GM18502 (cell line): Measurements from ENCODE around the gene NPIPA5.
"Not testable (repeated sequence)": the region's sequence is repeated elsewhere in the genome, so short reads cannot be mapped to it uniquely, and the experiment has no call there.

Source experiments
- ATAC-seq: cut with Tn5 transposase; IDR thresholded peaks from one replicate; pipeline ENCODE4 v1.9.1; 2021; ENCODE audit warnings: mild to moderate bottlenecking; ENCODE audit not compliant: unreplicated experiment, poor library complexity

NPIPA5 gene

GRCh38 chr16:15378194-15378593 lies at the start of gene NPIPA5:
NPIPA5 (minus strand) TSS chr16:15378294; CDS start chr16:15378294, 0 bp downstream.
- ATAC-seq: not testable (repeated sequence)

GRCh38 chr16:15427648-15428239 lies 49.6 kb upstream of the NPIPA5 start:
- ATAC-seq: no peak

- ATAC-seq: no peak
Measured at GRCh38 chr16:15426796-15427195, 48.7 kb upstream of the NPIPA5 start.

GRCh38 chr16:15425861-15426260 lies 47.8 kb upstream of the NPIPA5 start:
- no peak for ATAC-seq

GRCh38 chr16:15422222-15422621 lies 44.1 kb upstream of the NPIPA5 start:
- no peak for ATAC-seq

- not testable (repeated sequence) for ATAC-seq
Measured at GRCh38 chr16:15421696-15422095, 43.6 kb upstream of the NPIPA5 start.

GRCh38 chr16:15418206-15418605 lies 40.1 kb upstream of the NPIPA5 start:
- no peak for ATAC-seq

- no peak for ATAC-seq
Measured at GRCh38 chr16:15417197-15417596, 39.1 kb upstream of the NPIPA5 start.

GRCh38 chr16:15415511-15415985 lies 37.5 kb upstream of the NPIPA5 start:
- ATAC-seq: no peak

- not testable (repeated sequence) for ATAC-seq
Measured at GRCh38 chr16:15409476-15409875, 31.4 kb upstream of the NPIPA5 start.

- not testable (repeated sequence) for ATAC-seq
Measured at GRCh38 chr16:15407756-15408155, 29.7 kb upstream of the NPIPA5 start.

GRCh38 chr16:15404792-15405191 lies 26.7 kb upstream of the NPIPA5 start:
- ATAC-seq: no peak

GRCh38 chr16:15404091-15404490 lies 26.0 kb upstream of the NPIPA5 start:
- not testable (repeated sequence) for ATAC-seq

GRCh38 chr16:15403392-15403995 lies 25.4 kb upstream of the NPIPA5 start:
- no peak for ATAC-seq

GRCh38 chr16:15401972-15402371 lies 23.9 kb upstream of the NPIPA5 start:
- ATAC-seq: no peak

GRCh38 chr16:15400314-15400713 lies 22.2 kb upstream of the NPIPA5 start:
- not testable (repeated sequence) for ATAC-seq

- no peak for ATAC-seq
Measured at GRCh38 chr16:15399317-15399716, 21.2 kb upstream of the NPIPA5 start.

- no peak for ATAC-seq
Measured at GRCh38 chr16:15398618-15399316, 20.7 kb upstream of the NPIPA5 start.

GRCh38 chr16:15396948-15397594 lies 19.0 kb upstream of the NPIPA5 start:
- ATAC-seq: no peak

- not testable (repeated sequence) for ATAC-seq
Measured at GRCh38 chr16:15396509-15396829, 18.4 kb upstream of the NPIPA5 start.
